ENCODE measurements around the gene TMEM220. TPM values are rescaled to one million over a fixed set of nuclear protein-coding genes. Genes with fewer than 3 reads are reported as not detected.
"Not testable (repeated sequence)": the region's sequence is repeated elsewhere in the genome, so short reads cannot be mapped to it uniquely, and the experiment has no call there.

The TMEM220 gene
- total RNA-seq, 2 experiments from 2014 or later: 0.86 to 1.7 TPM

DNA sequence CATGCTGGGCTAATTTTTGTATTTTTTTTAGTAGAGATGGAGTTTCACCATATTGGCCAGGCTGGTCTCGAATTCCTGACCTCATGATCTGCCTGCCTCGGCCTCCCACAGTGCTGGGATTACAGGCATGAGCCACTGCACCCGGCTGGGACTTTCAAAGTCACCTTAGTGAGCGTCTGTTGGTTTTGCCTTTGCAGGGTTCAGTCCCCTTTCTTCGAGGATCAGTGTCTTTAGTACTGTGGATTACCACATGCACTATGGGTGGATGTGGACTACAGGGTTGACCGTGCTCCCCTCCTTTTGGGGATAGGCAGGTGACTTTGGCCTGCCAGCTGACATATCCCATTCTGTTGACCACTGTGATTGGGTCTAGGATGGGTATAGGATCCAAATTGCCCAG, 2.3 kb upstream of the TMEM220 start:
- POLR2A ChIA-PET; H3K4me3 Mint-ChIP-seq; ATAC-seq (ENCODE audit: low read depth); H3K36me3 Mint-ChIP-seq; H3K9me3 Mint-ChIP-seq; H3K27ac Mint-ChIP-seq; DNase-seq; H3K27me3 Mint-ChIP-seq: not testable (repeated sequence)
- peaks cover 10% of the 10 kb centered on the region for H3K4me1 Mint-ChIP-seq

DNA sequence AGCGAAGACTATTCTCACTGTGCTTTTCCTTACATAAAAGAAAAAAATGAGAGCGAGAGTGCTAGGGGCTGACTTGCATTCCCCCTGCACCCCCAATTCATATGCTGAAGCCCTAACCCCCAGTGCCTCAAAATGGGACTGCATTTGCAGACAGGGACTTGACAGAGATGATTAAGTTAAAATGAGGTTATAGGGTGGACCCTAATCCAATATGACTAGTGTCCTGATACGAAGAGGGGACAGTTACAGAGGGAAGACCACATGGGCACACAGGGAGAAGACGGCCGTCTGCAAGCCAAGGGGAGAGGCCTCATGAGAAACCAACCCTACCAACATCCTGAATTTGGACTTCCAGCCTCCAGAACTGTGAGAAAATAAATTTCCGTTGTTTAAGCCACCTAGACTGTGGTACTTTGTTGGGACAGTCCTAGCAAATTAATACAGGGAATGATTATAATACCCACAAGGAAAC, 1.6 kb upstream of the TMEM220 start:
- Mint-ChIP-seq H3K27ac (no peak overlapping the region), H3K4me3 (peak overlapping the region; percentile 94), H3K4me1 (peaks cover 9% of the 10 kb centered on the region), H3K36me3 (no peaks in the 10 kb centered on the region), H3K27me3 (no peaks in the 10 kb centered on the region), H3K9me3 (no peaks in the 10 kb centered on the region)
- POLR2A ChIA-PET: no interaction called here
- ATAC-seq (ENCODE audit: low read depth) (no peak), DNase-seq (no peak)

DNA sequence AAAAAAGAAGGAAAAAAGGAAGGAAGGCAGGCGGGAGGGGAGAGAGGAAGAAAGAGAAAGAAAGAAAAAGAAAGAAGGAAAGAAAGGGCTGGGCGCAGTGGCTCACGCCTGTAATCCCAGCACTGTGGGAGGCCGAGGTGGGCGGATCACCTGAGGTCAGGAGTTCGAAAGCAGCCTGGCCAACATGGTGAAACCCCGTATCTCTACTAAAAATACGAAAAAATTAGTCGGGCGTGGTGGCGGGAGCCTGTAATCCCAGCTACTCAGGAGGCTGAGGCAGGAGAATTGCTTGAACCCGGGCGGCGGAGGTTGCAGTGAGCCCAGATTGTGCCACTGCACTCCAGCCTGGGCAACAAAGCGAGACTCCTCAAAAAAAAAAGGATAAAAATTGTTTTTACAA, 424 bp upstream of the TMEM220 start:
- ATAC-seq (ENCODE audit: low read depth); H3K27ac Mint-ChIP-seq; H3K27me3 Mint-ChIP-seq; H3K9me3 Mint-ChIP-seq; DNase-seq; H3K36me3 Mint-ChIP-seq: not testable (repeated sequence)
- peak overlapping the region; percentile 94 for H3K4me3 Mint-ChIP-seq
- peaks cover 10% of the 10 kb centered on the region for H3K4me1 Mint-ChIP-seq
- POLR2A ChIA-PET: interaction anchor here (0.7 kb wide), 1 partner anchor 1444 kb away, joined by 3 read pairs; no protein-coding TSS in a partner anchor

- POLR2A ChIA-PET: no interaction called here
- H3K36me3 Mint-ChIP-seq: no peaks in the 10 kb centered on the region
- H3K27ac Mint-ChIP-seq: no peak overlapping the region
- ATAC-seq (ENCODE audit: low read depth): no peak
- no peaks in the 10 kb centered on the region for H3K27me3 Mint-ChIP-seq
- peaks cover 10% of the 10 kb centered on the region for H3K4me1 Mint-ChIP-seq
- no peak overlapping the region for H3K4me3 Mint-ChIP-seq
- no peaks in the 10 kb centered on the region for H3K9me3 Mint-ChIP-seq
- DNase-seq: no peak
Measured at GRCh38 chr17:10728331-10728892, 1.4 kb downstream of the TMEM220 start.

DNA sequence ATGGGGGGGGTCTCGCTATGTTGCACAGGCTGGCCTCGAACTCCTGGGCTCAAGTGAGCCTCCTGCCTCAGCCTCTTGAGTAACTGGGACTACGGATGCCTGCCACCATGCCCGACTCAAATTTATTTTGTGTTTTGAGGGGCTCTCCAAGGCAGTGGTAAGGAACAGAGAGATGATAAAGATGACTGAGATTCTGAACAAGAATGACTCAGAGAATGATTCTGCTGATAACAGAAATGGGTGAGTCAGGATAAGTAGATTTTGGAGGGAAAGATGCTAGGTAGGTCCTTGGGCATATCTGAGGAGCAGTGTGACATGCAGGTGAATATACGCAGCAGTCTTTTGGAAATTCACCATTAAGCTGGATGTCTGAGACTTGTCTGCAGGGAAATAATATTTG, 2.6 kb downstream of the TMEM220 start:
- no peaks in the 10 kb centered on the region for H3K9me3 Mint-ChIP-seq
- no peaks in the 10 kb centered on the region for H3K27me3 Mint-ChIP-seq
- no peaks in the 10 kb centered on the region for H3K36me3 Mint-ChIP-seq
- no peak overlapping the region for H3K4me3 Mint-ChIP-seq
- ATAC-seq (ENCODE audit: low read depth): no peak
- H3K4me1 Mint-ChIP-seq: peaks cover 10% of the 10 kb centered on the region
- DNase-seq: no peak
- no peak overlapping the region for H3K27ac Mint-ChIP-seq
- POLR2A ChIA-PET: no interaction called here

- DNase-seq: no peak
- no peak for ATAC-seq (ENCODE audit: low read depth)
- peaks cover 10% of the 10 kb centered on the region for H3K4me1 Mint-ChIP-seq
- no peak overlapping the region for H3K4me3 Mint-ChIP-seq
- POLR2A ChIA-PET: no interaction called here
- no peaks in the 10 kb centered on the region for H3K27me3 Mint-ChIP-seq
- no peaks in the 10 kb centered on the region for H3K9me3 Mint-ChIP-seq
- no peaks in the 10 kb centered on the region for H3K36me3 Mint-ChIP-seq
- no peak overlapping the region for H3K27ac Mint-ChIP-seq
Measured at GRCh38 chr17:10726196-10726595, 3.6 kb downstream of the TMEM220 start.

DNA sequence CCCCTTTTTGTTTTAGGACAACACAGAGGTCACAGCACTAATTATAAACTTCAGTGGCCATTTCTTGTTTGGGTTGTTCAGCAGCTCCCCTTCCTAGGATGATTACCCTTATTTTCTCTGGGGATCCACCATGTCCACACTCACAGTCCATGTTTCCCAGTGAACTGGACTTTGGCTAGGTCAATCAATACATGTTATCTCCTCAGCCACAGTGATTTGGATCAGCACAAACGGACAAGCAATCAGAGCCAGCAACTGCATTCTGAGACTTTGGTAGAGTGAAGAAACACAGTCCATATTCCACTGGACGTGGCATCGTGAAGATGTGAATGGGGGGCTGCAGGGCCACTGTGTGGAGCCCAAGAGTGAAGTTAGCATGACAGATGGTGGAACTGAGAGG, 4.6 kb downstream of the TMEM220 start:
- Mint-ChIP-seq H3K4me1 (peaks cover 6% of the 10 kb centered on the region), H3K9me3 (no peaks in the 10 kb centered on the region), H3K27me3 (no peaks in the 10 kb centered on the region), H3K36me3 (no peaks in the 10 kb centered on the region), H3K4me3 (no peak overlapping the region), H3K27ac (no peak overlapping the region)
- POLR2A ChIA-PET: no interaction called here
- ATAC-seq (ENCODE audit: low read depth) (no peak), DNase-seq (no peak)

DNA sequence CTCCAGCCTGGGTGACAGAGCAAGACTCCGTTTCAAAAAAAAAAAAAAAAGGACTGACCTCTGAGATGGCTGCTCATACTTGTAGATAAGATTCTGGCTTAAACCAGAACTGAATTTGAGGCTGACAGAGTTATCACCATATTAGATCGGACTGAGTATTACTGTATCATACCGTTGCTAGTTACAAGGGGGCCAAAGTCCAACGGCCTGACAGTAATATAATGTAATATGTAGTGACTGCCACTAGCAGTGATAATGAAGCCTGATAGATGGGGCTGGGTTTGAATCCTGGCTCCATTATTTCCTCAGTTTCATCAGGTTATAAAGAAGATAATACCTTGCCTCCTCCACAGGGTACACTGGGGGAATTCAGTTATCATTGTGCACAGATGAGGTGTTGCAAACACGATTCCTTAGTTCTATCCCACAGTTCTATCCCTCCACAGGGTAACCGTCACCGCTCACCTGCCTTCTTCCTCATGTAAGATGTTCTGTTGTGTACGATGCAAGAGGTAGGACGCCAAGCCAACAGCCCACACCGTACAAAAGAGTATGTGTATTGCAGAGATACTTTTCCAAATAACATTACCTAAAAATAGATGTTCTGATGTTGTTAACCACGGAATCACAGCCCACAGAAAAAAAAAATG, 5.2 kb downstream of the TMEM220 start:
- POLR2A ChIA-PET: no interaction called here
- ATAC-seq (ENCODE audit: low read depth): no peak
- H3K27ac Mint-ChIP-seq: no peak overlapping the region
- no peak for DNase-seq
- no peaks in the 10 kb centered on the region for H3K9me3 Mint-ChIP-seq
- H3K36me3 Mint-ChIP-seq: no peaks in the 10 kb centered on the region
- H3K4me1 Mint-ChIP-seq: peaks cover 3% of the 10 kb centered on the region
- no peaks in the 10 kb centered on the region for H3K27me3 Mint-ChIP-seq
- H3K4me3 Mint-ChIP-seq: no peak overlapping the region

GRCh38 chr17:10718547-10718946, 11.3 kb downstream of the TMEM220 start:
- H3K27ac Mint-ChIP-seq: no peak overlapping the region
- no peaks in the 10 kb centered on the region for H3K27me3 Mint-ChIP-seq
- no peaks in the 10 kb centered on the region for H3K9me3 Mint-ChIP-seq
- POLR2A ChIA-PET: no interaction called here
- H3K36me3 Mint-ChIP-seq: peaks cover 12% of the 10 kb centered on the region
- DNase-seq (no peak), ATAC-seq (ENCODE audit: low read depth) (no peak)
- H3K4me3 Mint-ChIP-seq: no peak overlapping the region
- H3K4me1 Mint-ChIP-seq: no peaks in the 10 kb centered on the region

- Mint-ChIP-seq H3K4me3 (no peak overlapping the region), H3K4me1 (no peaks in the 10 kb centered on the region), H3K9me3 (no peaks in the 10 kb centered on the region), H3K36me3 (peaks cover 27% of the 10 kb centered on the region), H3K27me3 (no peaks in the 10 kb centered on the region), H3K27ac (no peak overlapping the region)
- POLR2A ChIA-PET: no interaction called here
- DNase-seq (no peak), ATAC-seq (ENCODE audit: low read depth) (no peak)
Measured at GRCh38 chr17:10716218-10716617, 13.6 kb downstream of the TMEM220 start.

DNA sequence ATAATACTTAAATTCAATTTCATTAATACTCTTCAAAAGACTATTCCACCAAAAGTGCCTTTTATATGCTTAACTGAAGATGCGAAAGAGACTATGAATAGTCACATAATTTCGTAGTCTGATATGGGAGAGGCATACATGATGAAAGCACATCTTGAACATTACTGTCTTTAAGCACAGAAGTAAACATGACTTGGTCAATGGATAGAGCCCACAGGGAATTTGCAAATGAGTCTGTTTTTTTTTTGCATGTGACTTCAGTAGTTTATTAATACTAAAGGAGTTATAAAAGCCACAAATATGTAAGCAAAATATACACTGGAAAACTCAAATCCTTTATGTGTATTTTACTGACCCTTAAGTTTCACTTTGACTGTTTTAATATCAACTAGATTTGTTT, 16.5 kb downstream of the TMEM220 start:
- DNase-seq (no peak), ATAC-seq (ENCODE audit: low read depth) (no peak)
- Mint-ChIP-seq H3K9me3 (no peaks in the 10 kb centered on the region), H3K4me1 (no peaks in the 10 kb centered on the region), H3K4me3 (no peak overlapping the region), H3K27me3 (no peaks in the 10 kb centered on the region), H3K36me3 (peaks cover 33% of the 10 kb centered on the region), H3K27ac (no peak overlapping the region)
- POLR2A ChIA-PET: no interaction called here

- POLR2A ChIA-PET: no interaction called here
- peak overlapping the region; percentile 22 for H3K27ac Mint-ChIP-seq
- no peak overlapping the region for H3K4me3 Mint-ChIP-seq
- ATAC-seq (ENCODE audit: low read depth) (no peak), DNase-seq (no peak)
- H3K27me3 Mint-ChIP-seq: no peaks in the 10 kb centered on the region
- peaks cover 25% of the 10 kb centered on the region for H3K4me1 Mint-ChIP-seq
- peaks cover 31% of the 10 kb centered on the region for H3K36me3 Mint-ChIP-seq
- no peaks in the 10 kb centered on the region for H3K9me3 Mint-ChIP-seq
Measured at GRCh38 chr17:10705727-10706126, 24.1 kb downstream of the TMEM220 start.

DNA sequence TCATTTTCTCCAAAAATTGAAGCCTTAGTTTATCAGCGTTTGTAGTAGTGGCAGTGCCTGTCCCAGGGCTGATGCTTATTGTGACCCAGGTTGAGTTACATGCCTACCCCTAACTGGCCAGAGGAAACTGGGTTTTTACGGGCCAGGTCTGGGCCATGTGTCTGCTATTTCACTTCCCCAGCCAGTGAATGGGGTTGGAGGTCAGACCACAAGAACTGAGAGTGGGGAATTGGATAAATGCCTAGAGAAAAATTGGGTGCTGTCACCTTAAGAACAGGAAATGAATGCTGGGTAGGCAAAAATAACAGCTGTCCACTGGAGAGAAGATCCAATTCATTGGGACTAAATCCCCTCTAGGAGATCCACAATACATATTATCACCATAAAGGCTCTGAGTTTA, 27.2 kb downstream of the TMEM220 start:
- Mint-ChIP-seq H3K27ac (peak overlapping the region; percentile 74), H3K4me1 (peaks cover 40% of the 10 kb centered on the region), H3K36me3 (peaks cover 23% of the 10 kb centered on the region)

GRCh38 chr17:10699856-10700255, 30.0 kb downstream of the TMEM220 start:
- Mint-ChIP-seq H3K36me3 (peaks cover 17% of the 10 kb centered on the region), H3K9me3 (no peaks in the 10 kb centered on the region), H3K27ac (peak overlapping the region; percentile 93), H3K4me1 (peaks cover 46% of the 10 kb centered on the region), H3K4me3 (peak overlapping the region; percentile 80), H3K27me3 (no peaks in the 10 kb centered on the region)
- POLR2A ChIA-PET: interaction anchor here (0.9 to 1.4 kb wide), 2 partner anchors 15 to 1298 kb away, joined by 4 to 5 read pairs; partner anchors contain the start of gene ZNF18
- no peak for ATAC-seq (ENCODE audit: low read depth)
- DNase-seq: no peak

More for the DNA sequence above, 27.2 kb downstream of the TMEM220 start:
- POLR2A ChIA-PET: no interaction called here
- H3K9me3 Mint-ChIP-seq: no peaks in the 10 kb centered on the region
- H3K27me3 Mint-ChIP-seq: no peaks in the 10 kb centered on the region
- ATAC-seq (ENCODE audit: low read depth): no peak
- H3K4me3 Mint-ChIP-seq: peak overlapping the region; percentile 59
- no peak for DNase-seq

Measured in activated naive CD8-positive, alpha-beta T cell treated with anti-CD3 and anti-CD28 coated beads, Interleukin-2, amount 10 ng/mL, durations not matched to agents 7 days and 5 days (primary cell).